ENCODE measurements around the gene ZIC2.
A peak's percentile ranks its signal among the peaks of the same experiment; 100 is the strongest.

Gene ZIC2

DNA sequence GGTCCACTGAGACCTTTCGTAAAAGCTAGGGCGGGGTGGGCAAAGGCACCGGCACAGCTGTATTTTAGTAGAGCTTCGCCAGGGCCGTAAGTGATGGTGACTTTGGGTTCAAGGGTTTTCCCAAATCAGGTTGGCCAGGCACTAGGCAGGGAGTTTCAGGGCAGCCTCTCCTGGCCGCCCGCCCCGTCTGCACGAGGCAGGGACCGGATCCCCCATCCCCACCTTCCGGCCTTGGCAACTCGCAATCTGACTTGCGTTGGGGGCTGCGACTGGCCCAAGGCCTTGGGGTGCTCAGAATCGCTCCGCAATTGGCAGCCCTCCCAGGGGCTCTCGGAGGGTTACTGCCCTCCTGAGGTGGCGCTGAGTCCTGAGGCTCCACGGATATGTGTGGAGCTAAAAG lies 6.0 kb upstream of the ZIC2 start:
- no peak for DNase-seq

DNA sequence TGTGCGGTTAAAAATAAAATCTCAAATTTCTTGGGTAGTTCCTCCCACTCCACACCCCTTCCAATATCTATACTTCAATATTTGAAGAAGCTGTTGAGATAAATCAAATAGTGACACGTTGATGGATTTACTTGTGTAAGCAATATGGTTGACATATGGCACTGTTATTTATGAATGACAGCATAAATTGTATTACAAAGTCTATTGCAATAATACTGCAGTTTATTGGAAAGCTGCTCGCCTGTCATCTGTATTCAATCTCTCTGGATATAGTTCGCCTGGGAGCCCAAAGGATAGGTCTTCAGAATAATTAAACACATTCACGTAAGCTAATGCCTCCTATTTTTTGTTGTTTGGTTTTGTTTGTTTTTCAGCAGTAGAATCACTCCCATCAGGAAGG lies 5.0 kb upstream of the ZIC2 start:
- no peak for DNase-seq

DNA sequence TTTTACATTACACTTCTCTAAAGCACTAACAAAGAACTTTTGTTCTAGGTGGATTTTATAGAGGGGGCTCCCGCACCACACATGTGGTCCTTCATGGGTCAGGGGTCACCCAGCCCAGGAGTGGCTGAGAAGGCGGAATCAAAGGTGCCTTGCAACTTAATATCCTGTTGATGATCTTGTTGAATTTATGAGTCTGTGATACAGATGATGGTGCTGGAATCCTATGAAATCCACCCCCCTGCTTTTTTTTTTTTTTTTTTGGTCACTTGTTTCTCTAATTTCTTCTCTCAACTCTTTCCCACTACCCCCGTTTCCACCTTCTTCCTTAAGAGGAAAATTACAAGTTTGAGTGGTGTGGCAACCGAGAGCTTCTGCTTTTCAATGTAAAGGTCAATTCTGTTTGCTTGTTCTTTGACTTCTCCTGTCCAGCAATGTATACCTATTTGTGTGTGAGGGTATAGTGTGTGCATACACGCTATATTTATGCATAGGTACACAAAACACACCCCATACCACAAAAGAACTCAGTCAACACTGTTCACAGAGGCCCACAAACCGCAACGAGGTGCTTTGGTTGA lies 4.2 kb upstream of the ZIC2 start:
- no peak for DNase-seq

- DNase-seq = no peak
Measured at GRCh38 chr13:99977912-99978798, 3.4 kb upstream of the ZIC2 start.

DNA sequence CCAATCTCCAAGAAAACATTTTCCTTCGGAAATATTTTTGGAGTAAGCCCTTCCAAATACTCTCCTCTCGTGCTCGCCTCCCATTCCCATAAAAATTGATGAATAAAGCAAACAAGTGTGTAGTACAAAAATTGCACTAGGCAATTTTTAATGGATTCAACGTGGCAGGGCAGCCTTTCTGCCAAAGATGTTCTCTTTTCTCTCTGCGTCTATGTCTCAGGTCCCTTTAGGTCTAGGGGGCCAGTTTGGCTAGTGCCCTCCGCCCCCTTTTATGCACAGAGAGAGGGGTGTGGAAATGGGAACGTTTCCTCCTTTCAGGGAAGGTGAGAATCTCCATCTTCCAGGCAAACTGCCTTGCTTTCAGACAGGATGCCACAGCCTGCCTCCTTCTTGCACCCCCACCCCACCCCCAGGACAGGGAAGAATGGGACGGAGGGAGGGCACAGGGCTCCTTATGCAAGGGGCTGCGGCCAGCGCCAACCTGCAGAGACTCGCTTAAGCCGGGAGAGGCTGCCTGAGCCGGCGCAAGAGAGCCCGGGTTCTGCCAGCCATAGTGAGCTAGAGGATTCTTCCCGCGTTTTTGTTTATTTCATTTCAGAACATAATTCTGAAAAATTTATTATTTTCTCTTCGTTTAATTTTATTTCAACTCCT lies 2.7 kb upstream of the ZIC2 start:
- no peak for DNase-seq

- DNase-seq = no peak
Measured at GRCh38 chr13:99979453-99980200, 2.0 kb upstream of the ZIC2 start.

DNA sequence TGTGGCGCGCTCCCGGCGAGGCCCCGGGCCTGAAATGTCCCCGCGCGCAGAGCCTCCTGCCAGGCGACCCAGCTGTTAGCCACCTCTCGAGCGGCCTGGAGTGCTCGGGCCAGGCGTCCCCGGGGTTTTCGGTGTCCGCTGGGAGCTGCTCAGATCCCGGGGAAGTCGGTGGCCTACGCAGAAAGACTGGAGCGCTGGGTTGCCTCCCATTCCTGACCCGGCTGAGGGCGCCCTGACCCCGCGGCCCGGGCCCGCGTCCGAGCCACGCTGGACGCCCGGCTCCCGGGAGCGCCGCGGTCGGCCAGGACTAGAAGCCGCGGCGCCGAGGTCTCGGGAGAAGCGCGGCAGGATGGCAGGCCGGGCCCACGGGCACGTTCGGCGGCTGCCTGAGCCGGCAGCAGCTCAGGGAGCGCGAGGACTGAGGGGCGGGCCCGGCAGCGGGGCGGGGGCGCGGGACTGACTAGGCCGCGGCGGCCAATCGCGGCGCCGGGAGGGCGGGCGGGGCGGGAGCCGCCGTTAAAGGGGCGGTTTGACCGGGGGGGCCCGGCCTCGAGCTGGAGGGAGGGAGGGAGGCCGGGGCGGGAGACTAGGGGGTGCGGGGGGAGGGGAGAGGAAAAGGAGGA lies 1.3 kb upstream of the ZIC2 start:
- peak; percentile 48 for DNase-seq

GRCh38 chr13:99980824-99981734 lies 505 bp upstream of the ZIC2 start:
- DNase-seq = no peak

GRCh38 chr13:99982036-99982730 lies 599 bp downstream of the ZIC2 start:
- no peak for DNase-seq

GRCh38 chr13:99982731-99983498 lies 1.3 kb downstream of the ZIC2 start:
- no peak for DNase-seq

- no peak for DNase-seq
Measured at GRCh38 chr13:99983499-99984401, 2.2 kb downstream of the ZIC2 start.

GRCh38 chr13:99984461-99985240 lies 3.1 kb downstream of the ZIC2 start:
- no peak for DNase-seq

DNA sequence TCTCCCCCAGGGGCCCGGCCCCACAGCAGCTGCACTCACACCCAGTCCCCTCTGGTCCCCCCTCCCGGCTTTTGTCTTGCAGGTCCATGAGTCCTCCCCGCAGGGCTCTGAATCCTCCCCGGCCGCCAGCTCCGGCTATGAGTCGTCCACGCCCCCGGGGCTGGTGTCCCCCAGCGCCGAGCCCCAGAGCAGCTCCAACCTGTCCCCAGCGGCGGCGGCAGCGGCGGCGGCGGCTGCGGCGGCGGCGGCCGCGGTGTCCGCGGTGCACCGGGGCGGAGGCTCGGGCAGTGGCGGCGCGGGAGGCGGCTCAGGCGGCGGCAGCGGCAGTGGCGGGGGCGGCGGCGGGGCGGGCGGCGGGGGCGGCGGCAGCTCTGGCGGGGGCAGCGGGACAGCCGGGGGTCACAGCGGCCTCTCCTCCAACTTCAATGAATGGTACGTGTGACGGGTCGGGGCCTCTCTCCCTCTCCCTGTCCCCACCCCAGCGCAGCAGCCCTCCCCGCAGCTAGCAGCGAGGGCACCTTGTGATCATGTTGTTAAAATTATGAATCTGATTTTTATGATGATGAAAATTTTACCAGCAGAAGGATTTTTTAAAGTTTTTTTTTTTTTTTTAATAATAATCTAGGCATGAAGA lies 3.8 kb downstream of the ZIC2 start:
- DNase-seq = no peak

GRCh38 chr13:99985886-99986527 lies 4.4 kb downstream of the ZIC2 start:
- DNase-seq = no peak

GRCh38 chr13:99986741-99987140 lies 5.2 kb downstream of the ZIC2 start:
- DNase-seq = no peak

GRCh38 chr13:99987154-99988019 lies 5.8 kb downstream of the ZIC2 start:
- no peak for DNase-seq
